ENCODE data around the gene FOXA2.
"Not testable (repeated sequence)": the region's sequence is repeated elsewhere in the genome, so short reads cannot be mapped to it uniquely, and the experiment has no call there.

Gene FOXA2

DNA sequence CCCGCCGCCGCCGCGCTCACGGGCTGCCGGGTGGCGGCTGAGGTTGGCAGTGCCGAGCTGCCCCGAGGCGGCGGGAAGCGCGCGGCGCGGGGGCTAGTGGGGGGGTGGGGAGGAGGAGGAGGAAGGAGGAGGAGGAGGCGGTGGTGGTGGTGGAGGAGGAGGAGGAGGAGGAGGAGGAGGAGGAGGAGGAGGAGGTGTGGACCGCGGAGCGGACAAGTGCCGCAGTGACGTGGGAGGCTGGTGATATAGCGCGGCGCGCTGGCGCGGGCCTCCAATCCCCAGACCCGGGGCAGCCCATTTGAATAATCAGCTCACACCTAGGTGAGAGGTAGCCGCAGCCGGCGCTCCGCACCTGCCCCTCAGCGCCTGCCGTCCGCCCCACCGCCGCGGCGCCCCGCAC, at the start of gene FOXA2:
Gene FOXA2 (minus strand): TSS at position 51 of the 400 bp plus-strand sequence. CDS start 294 bp downstream, outside the sequence.
- no peak for DNase-seq (ENCODE audit: low spot score)

DNA sequence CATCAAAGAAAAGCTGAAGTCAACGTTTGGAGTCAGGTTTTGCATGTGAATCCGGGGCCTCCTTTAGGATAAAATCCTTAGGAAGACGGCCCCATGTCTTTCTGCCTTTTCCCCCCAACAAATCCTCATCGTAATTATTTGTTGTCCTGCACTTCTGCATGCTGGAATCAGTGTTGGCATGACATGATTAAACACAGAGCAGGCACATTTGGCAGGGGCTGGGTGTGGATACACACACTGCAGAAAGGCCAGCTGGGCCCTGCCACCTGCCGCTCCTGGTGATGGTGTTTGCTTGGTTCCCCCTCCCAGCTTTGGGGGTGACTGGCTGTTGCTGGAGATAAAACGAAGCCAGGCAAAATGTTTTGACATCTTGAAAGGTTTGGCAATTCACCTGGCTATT, 46.3 kb upstream of the FOXA2 start:
- DNase-seq (ENCODE audit: low spot score), result no peak

DNA sequence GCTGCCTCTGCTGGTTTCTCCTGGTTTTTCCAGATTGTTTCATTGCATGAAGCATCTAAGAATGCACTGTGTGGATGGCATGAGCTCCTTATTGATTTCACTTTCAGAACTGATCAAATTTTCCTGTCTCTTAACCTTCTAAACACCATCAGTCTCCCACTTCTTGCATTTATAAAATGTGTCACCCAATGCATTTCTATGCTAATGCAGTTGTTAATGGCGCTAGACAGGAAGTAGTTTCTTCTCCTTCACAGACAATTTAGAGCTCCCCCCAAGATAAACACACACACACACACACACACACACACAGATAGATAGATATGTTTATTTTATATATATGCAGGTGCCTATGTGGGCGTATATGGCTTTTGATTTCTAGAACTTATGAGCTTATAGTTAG, 45.6 kb upstream of the FOXA2 start:
- DNase-seq (ENCODE audit: low spot score), result no peak

DNA sequence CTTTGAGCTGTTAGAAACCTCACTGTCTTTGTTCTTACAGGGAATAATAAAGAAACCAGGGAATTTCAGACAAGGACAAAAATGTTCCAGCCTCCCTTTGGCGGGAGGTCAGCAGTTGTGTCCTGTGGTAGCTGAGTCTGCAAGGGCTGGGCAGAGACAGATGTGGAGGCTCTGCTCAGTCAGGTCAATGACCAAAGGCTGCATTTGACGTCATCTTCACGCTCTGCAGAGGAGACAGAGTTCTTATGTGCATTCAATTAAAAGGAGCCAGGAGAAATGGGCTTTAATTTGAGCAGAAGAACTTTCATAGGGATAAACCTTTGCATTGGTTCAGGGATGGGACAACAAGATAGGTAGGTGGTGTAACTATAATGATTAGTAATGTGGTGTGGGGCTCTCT, 45.1 kb upstream of the FOXA2 start:
- no peak for DNase-seq (ENCODE audit: low spot score)

DNA sequence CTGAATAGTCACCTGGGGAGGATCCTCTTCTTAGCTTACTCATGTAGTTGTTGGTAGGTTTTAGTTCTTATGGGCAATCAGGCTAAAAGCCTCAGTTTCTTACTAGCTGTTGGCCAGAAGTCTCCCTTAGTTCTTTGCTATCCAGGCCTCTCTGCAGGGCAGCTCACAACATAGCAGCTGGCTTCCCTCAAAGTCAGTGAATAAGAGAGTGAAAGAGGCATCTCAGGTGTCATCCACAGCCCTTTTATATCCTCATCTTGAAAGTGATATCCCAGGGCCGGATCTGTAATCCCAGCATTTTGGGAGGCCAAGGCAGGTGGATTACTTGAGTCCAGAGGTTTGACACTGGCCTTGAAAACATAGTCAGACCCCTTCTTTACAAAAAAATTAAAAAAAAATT, 42.1 kb upstream of the FOXA2 start:
- no peak for DNase-seq (ENCODE audit: low spot score)

DNA sequence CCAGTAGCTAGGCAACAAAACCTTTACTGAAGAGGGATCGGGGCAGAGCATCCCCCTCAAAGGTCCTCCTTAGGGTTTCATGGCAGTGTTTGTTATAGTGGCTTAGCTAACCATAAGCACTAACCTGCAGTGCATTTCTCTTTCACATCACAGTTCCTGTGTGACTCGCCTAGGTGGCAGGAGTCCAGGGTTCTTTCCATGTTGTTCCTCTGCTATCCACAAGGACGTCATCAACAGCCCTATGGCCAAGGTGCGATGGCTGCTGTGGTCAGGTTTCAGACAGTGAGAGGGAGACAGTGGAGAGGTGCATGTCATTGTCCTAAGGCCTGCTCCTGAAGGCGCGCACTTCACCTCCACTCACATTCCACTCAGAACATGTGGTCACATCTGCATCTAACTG, 38.8 kb upstream of the FOXA2 start:
- no peak for DNase-seq (ENCODE audit: low spot score)

DNA sequence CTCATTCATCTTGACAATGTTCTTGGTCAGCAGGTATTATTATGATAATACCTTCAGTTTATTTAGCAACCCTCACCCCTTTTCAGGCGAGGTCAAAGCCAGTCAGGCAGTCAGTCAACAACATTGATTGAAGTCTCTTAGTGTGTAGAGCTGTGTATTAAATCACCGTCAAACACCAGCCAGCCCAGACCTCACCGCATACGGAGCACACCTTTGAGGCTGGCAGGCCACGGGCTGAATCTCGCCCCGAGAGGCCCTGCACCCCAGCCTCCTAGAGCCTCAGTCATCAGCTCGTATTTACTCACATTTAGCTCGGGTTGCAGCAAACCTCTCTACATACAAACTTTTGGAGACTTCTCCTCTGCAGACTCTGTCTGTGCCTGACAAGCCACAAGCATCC, 36.0 kb upstream of the FOXA2 start:
- DNase-seq (ENCODE audit: low spot score), result no peak

DNA sequence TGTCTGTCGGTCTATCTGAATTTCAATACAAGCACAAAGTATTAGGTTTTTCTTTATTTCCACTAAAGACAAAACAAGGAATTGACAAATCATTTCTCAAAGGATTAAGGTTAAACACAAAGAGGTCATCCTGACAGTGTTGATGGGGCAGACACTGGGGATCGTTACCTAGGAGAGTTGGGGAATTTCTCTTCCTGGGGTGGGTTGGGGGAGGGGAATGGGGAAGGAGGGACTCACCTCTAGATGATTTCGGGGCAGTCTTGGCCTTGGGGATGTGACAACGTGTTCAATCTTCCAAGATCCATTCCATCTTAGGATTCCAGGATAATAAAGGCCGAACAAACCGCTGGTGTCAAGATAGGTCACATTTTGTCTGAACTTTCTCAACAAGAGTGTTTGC, 35.4 kb upstream of the FOXA2 start:
- no peak for DNase-seq (ENCODE audit: low spot score)

DNA sequence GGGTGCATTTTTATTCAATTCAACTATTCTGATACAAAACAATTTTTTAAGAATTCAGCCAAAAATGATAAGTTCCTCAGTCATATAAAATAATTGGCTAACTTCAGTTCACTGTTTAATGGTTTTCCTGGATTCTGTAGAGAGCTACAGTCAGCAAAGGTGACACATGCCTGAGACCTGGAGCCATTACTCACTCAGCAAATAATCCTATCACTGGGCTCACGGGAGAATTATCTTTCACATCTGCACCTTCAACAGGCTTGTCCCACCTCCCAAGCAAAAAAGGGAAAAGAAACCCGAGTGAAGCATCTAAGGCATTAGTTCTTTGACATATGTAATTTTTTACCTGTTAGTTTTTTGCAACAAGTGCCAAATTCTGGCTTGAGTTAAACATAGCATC, 34.9 kb upstream of the FOXA2 start:
- no peak for DNase-seq (ENCODE audit: low spot score)

DNA sequence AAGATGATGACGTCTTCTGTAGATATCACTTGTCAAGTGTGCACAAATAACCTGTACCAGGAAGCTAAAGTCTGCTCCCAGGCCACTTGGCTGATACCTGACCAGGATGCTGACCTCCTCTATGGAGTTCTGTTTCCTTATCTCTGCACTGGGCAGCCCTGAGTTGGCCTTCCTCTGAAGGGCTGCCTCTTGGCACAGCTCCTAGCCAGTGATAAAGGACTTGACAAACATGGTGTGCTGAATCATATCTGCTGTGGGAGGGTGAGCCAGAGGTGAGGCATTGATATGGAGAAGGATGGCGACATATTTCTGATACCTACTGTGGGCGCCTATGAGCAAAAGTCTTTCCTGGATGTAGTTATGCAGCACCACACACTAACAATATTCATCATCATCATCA, 32.8 kb upstream of the FOXA2 start:
- DNase-seq (ENCODE audit: low spot score), result no peak

DNA sequence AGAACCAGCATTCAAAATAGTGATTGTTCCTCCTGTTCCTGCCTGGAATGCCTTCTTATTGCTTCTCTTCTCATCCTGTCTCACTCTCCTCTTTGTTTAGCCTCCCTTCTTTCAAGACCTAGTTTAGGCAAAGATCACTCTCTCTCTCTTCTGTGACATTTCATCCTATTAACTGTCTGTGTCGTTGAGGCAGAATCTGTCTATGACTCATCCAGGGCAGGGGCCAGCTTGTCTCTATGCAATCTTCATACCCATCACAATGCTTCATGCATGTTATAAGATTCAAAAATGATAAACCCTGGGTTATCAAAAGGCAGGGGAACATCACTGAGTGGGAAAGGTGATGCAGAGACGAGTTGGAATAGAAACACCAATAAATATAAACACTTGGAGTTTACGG, 32.2 kb upstream of the FOXA2 start:
- no peak for DNase-seq (ENCODE audit: low spot score)

DNA sequence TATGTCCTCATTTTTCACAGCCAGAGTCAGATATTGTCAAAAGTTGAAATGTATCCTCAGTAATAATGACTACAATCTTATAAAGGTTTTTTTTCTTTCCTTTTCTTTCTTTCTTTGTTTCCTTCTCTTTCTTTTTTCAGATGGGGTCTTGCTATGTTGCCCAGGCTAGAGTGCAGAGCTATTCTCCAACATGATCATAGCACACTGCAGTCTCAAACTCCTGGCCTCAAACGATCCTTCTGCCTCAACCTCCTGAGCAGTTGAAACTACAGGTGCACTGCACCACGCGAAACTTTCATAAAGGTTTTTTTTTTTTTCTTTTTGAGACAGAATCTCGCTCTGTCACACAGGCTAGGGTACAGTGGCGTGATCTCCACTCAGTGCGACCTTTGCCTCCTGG, 31.1 kb upstream of the FOXA2 start:
- no peak for DNase-seq (ENCODE audit: low spot score)

DNA sequence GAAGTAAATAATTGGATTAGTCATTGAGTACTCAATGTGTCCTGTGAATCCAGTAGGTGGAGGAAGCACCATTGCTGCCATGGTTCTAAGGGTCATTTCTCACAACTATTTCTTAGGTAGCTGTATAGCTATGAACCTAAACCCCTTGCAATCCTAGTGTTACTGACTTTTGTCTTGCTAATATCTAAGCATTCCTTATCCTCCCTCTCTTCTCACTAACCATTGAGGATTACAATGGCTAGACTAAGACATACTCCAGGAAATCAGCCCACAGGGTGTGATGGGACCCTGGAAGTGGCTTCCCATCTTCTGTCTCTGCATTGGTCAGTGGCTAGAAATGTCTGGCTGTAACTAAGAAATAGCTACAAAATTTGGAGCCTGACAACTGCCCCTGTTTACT, 27.3 kb upstream of the FOXA2 start:
- no peak for DNase-seq (ENCODE audit: low spot score)

DNA sequence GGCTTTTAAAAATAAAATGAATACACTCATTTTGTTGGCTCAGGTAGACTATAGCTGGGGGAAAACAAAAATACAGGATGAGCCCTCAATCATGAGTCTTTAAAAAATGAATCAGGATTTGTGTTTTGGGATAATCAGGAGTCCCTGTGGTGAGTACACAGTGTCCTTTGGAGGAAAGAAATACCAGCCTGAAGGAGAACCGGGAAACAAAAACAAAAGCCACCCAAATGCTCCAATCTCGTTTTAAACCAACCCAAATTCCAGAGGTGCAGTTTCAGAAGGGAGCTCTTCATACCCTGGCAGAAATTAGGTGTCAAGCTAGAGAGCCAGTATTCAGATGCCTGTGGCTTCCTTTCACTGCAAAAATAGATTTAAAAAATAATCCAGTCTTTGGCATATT, 23.3 kb upstream of the FOXA2 start:
- DNase-seq (ENCODE audit: low spot score), result no peak

DNA sequence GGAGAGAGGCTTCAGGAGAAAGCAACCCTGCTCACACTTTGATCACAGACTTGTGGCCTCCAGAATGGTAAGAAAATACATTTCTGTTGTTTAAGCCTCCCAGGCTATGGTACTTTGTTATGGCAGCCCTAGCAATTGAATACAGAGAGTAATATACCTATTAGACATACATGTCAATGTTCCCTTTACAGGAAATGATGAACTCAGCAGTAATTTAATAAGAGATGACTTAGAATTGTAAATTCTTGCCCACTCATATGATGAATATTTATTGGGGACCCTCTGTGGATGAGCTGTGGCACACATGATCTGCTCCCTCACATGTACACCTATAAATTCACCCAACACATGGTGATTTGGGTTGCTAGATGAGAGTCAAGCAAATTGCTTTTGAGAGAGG, 20.4 kb upstream of the FOXA2 start:
- DNase-seq (ENCODE audit: low spot score), result no peak

DNA sequence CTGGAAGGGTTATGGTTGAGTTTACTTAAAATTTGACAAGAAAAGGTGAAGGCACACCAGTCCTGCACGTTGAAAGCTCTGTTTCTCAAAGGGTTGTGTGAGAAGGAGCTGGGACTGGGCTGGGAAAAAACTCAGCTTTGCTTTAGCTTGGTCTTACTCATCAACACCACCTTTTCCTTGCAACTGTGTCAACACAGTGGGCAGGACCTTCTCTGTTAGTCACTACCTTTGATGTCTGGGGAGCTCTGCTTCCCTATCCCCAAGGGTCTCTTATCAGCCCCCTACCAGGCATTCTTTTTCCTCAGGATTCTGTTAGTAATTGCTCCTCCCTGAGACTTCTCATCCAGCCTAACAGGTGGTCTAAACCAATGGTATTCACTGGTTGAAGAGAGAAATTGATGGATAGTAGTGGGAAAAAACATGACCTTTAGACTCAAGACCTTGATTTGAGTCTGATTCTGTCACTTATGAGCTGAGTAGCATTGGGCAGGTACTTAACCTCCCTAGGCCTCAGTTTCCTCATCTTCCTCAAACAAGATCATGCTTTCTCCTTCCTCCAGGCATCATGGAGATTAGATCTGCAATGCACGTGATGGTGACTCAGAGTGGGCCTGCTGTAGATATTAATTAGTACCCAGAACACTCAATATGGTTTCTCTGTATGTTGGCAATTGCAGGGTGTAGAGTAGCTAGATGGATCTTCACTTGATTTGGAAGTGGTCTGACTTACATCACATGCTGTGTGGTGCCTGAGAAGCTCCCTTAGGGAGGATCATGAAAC, 17.2 kb upstream of the FOXA2 start:
- no peak for DNase-seq (ENCODE audit: low spot score)

DNA sequence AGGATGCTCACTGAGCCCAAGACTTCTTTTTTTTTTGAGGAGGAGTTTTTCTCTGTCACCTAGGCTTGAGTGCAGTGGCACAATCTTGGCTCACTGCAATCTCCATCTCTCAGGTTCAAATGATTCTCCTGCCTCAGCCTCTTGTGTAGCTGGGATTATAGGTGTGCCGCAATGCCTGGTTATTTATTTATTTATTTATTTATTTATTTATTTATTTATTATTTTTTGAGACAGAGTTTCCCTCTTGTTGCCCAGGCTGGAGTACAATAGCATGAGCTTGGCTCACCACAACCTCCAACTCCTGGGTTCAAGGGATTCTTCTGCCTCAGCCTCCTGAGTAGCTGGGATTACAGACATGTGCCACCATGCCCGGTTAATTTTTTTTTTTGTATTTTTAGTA, 14.9 kb upstream of the FOXA2 start:
- not testable (repeated sequence) for DNase-seq (ENCODE audit: low spot score)

DNA sequence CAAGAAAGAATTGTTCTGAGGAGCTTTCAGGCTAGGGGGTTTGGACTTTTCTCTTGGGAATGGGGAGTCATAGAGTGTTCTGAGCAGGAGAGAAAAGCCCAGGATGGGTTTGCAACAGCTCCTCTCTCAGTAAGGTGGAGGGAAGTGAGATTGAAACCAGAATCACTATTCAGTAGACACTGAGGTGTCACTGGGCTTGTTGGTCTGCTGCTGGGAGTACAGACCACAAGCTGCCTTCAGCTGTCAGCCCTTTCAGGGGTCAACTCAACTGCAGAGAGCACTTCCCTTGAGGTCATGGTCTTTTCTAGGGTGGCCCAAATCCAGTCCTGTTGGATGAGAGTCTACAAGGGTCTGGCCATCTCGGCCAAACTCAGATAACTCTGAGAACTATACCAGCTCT, 12.9 kb upstream of the FOXA2 start:
- DNase-seq (ENCODE audit: low spot score), result no peak

DNA sequence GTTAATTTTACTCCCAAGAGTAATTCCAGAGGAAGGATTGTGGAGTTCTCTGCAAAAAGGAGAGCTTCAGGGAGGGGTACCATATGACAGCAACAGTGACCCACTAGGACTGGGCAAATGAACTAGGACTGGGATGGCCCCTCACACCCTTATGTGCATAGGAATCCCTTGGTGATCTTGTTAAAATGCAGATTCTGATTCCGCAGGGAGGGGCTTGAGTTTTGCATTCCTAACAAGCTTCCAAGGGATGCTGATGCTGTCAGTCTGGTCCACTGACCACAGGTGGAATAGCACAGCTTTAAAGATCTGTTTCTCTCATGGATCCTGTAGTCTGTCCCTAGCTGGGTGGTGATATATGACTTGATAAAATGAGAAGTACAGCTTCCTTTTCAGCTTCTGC, 6.3 kb upstream of the FOXA2 start:
- no peak for DNase-seq (ENCODE audit: low spot score)

DNA sequence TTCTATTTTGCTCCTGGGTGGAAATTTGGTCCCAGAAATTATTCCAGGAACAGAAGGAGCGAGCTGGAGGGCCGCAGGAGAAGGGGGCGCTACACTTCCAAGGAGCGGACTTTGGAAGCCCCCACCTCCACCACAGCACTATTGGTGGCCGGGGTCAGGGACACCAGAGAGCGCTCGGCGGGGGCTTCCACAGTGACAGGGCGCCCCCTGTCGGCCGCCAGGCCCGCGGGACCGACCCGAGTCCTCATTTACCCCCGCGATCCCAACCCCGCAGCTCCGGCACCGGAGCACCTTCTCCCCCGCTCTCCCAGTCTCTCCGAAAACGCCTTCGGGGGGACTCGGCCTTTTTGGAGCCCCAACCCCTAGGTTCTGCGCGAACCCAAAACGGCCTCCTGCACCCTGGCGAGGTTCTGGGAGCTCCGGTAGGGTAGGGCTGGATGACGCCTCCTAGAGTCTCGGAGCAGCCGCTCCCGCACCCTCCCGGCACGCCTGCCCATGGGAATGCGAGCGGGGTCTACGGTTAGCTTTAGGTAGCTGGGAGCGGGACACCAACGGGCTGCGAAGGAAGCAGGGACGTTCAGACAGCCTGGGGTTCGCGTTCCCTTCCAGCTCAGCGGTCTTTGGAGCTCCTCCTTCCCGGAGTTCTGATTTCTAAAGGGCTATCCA, 2.4 kb upstream of the FOXA2 start:
- DNase-seq (ENCODE audit: low spot score), result no peak

DNA sequence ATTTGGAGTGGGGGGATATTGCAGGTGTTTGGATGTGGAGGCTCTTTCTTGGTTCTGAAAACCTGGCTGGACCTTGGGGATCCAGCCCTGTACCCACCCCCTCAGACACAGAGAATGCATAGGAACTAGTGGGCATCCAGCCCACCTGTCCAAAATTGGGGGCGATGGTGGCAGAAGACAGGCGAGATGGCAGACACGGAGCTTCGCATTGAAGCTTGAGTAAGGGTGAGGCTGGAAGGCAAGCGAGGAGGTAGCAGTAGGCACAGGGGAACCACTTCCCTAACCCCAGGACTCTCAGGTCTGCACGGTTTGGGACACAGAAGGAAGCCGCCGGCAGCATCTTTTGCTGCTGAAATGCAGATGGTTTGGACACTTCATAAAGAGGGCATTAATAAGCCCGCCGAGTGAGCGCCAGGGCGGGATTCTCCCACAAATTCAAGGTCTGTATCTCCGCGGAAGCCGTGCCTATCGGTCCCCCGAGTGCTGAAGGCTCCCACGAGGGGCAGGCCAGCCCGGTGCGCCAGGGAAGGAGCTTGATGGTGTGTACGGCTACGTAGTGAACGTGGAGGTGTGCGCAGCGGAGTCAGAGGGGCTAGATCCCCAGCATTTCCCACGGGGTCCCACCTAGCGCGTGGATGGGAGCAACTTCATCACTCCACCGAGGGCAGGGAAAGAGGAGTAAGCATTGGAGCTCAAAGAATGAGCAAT, 1.6 kb upstream of the FOXA2 start:
- no peak for DNase-seq (ENCODE audit: low spot score)

DNA sequence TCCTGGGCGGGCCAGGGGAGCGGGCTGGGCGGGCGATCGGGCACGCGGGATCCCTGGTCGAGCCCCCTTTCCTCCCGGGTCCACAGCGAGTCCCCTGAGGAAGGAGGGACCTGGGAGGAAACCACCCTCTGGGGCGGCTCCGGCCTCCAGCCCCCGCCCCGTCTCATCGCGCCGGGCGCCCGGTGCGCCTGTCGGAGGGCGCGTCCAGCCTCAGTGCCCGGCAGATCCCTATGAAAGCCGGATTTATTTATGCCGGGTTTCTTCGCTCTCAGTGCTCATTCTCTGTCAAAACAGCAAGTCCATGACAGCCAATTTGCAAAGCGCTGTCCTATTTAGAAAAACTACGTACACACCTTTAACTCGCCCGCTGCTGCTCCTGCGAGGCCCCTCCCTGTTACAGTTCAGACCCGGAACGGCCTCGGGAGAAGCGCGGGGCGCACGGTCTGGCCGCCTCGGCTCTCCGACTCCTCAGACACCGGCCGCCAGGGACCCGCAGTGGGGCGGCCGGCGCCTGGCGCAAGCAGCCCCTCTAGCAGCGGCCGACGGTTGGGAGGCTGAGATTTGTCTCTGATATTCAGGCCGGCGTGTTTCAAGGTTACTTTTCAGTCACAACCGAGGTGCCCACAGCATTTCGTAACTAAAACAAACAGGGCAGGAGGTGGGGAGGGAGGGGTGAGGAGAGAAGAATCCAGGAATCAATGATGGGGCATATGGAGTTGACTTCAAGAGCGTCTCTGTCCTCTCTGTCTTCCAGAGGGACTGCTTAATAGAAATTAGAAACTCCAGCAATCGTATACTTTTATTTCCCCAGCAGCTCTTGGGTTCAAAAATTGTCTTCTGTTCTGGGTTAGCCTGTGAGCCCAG, 782 bp upstream of the FOXA2 start:
- DNase-seq (ENCODE audit: low spot score), result no peak
